HEK293T (cell line): ENCODE measurements around the gene KCNK18.
A peak's percentile ranks its signal among the peaks of the same experiment; 100 is the strongest.
"Not testable (repeated sequence)": the region's sequence is repeated elsewhere in the genome, so short reads cannot be mapped to it uniquely, and the experiment has no call there.

Experiments
- CTCF ChIA-PET: fragments of 350-600 bp; formaldehyde crosslinking; extraction: SDS; loops from one replicate; lab custom pipeline; 2021; ENCODE audit warnings: antibody characterized with exemption, inconsistent platforms; lab: Yijun Ruan, JAX
- POLR2A ChIA-PET: fragments of 350-600 bp; formaldehyde crosslinking; extraction: SDS; loops from one replicate; lab custom pipeline; 2020; ENCODE audit warnings: antibody characterized with exemption, inconsistent platforms; lab: Yijun Ruan, JAX
- DNase-seq: peaks from one replicate; pipeline ENCODE4 v3.0.0; 2012; ENCODE audit warnings: mixed read lengths; ENCODE audit errors: extremely low spot score
- ARNT ChIP-seq: fragments of 450-650 bp; IDR thresholded peaks from 2 replicates; pipeline ENCODE4 v1.6.1; 2017; ENCODE audit warnings: mild to moderate bottlenecking
- BHLHE40 ChIP-seq: fragments of 450-650 bp; IDR thresholded peaks from 2 replicates; pipeline ENCODE4 v1.6.1; 2016; ENCODE audit warnings: mild to moderate bottlenecking, moderate library complexity, borderline replicate concordance
- CTBP1 ChIP-seq: fragments of 450-650 bp; IDR thresholded peaks from 2 replicates; pipeline ENCODE4 v1.6.1; 2016; ENCODE audit warnings: borderline replicate concordance
- ELF4 ChIP-seq: fragments of 450-650 bp; IDR thresholded peaks from 2 replicates; pipeline ENCODE4 v1.6.1; 2017; ENCODE audit warnings: antibody characterized with exemption
- FOXA1 ChIP-seq: fragments of 450-650 bp; IDR thresholded peaks from 2 replicates; pipeline ENCODE4 v1.6.1; 2016; ENCODE audit warnings: mild to moderate bottlenecking
- FOXK2 ChIP-seq: fragments of 450-650 bp; IDR thresholded peaks from 2 replicates; pipeline ENCODE4 v1.6.1; 2016; ENCODE audit warnings: mild to moderate bottlenecking
- FOXM1 ChIP-seq: fragments of 450-650 bp; IDR thresholded peaks from 2 replicates; pipeline ENCODE4 v1.6.1; 2017; ENCODE audit warnings: mild to moderate bottlenecking, borderline replicate concordance
- HDGF ChIP-seq: fragments of 450-650 bp; IDR thresholded peaks from 2 replicates; pipeline ENCODE4 v1.6.1; 2017; ENCODE audit warnings: antibody characterized with exemption, borderline replicate concordance
- L3MBTL2 ChIP-seq: fragments of 450-650 bp; conservative IDR thresholded peaks from 2 replicates; pipeline ENCODE4 v1.6.1; 2016; ENCODE audit warnings: mild to moderate bottlenecking
- LEF1 ChIP-seq: fragments of 450-650 bp; IDR thresholded peaks from 2 replicates; pipeline ENCODE4 v1.6.1; 2017; ENCODE audit warnings: mild to moderate bottlenecking, borderline replicate concordance
- NFRKB ChIP-seq: fragments of 450-650 bp; IDR thresholded peaks from 2 replicates; pipeline ENCODE4 v1.6.1; 2016; ENCODE audit warnings: mild to moderate bottlenecking, moderate library complexity
- SP1 ChIP-seq: fragments of 450-650 bp; IDR thresholded peaks from 2 replicates; pipeline ENCODE4 v1.6.1; 2017
- SUZ12 ChIP-seq: fragments of 450-650 bp; IDR thresholded peaks from 2 replicates; pipeline ENCODE4 v1.6.1; 2016; ENCODE audit warnings: mild to moderate bottlenecking
- TARDBP ChIP-seq: fragments of 450-650 bp; IDR thresholded peaks from 2 replicates; pipeline ENCODE4 v1.6.1; 2016
- ZNF384 ChIP-seq: fragments of 450-650 bp; IDR thresholded peaks from 2 replicates; pipeline ENCODE4 v1.6.1; 2016
- TF ChIP-seq, protein P1 (sequence below): fragments of 450-650 bp; IDR thresholded peaks from 2 replicates; pipeline ENCODE4 v1.6.1; 2016

KCNK18 gene

DNA sequence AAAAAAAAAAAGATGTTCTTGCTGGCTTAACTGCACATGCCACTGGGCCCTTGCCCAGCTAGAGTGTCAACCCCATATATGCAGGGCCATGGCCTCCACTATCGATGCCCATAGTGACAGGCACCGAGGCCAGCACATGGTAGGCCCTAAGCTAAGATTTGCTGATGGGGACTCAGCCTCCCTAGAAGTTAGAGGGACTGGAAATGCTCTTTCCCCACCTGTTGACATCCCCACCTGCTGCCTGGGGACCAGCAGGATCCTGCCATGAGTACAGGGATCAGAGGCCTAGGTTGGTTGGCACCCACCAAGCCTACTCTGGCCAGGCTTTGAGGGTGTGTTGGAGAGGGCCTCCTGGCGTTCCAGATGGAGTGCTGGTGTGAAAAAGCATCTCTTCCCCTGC, 27.6 kb downstream of the KCNK18 start:
- POLR2A ChIA-PET: no interaction called here
- CTCF ChIA-PET: interaction anchor here (0.6 to 2.2 kb wide), 2 partner anchors 8 to 255 kb away, joined by 3 to 11 read pairs; no protein-coding TSS in a partner anchor
- no peak for DNase-seq
- TF ChIP-seq BHLHE40 (no peak), ELF4 (no peak), NFRKB (no peak), FOXA1 (no peak), HDGF (no peak), LEF1 (no peak)
- TF ChIP-seq, protein P1, sequence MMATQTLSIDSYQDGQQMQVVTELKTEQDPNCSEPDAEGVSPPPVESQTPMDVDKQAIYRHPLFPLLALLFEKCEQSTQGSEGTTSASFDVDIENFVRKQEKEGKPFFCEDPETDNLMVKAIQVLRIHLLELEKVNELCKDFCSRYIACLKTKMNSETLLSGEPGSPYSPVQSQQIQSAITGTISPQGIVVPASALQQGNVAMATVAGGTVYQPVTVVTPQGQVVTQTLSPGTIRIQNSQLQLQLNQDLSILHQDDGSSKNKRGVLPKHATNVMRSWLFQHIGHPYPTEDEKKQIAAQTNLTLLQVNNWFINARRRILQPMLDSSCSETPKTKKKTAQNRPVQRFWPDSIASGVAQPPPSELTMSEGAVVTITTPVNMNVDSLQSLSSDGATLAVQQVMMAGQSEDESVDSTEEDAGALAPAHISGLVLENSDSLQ: no peak

- TF ChIP-seq ELF4 (no peak), CTBP1 (no peak), ZNF384 (no peak), FOXK2 (no peak), HDGF (no peak), SP1 (no peak), TARDBP (no peak), FOXM1 (no peak), SUZ12 (no peak), LEF1 (no peak), ARNT (no peak), NFRKB (no peak), FOXA1 (no peak), L3MBTL2 (no peak), BHLHE40 (no peak)
- TF ChIP-seq, protein P1: no peak
- ChIA-PET CTCF (interaction anchor here (0.8 to 3.1 kb wide), 4 partner anchors 10 to 93 kb away, joined by 4 to 18 read pairs (median 8); no protein-coding TSS in a partner anchor), POLR2A (no interaction called here)
- DNase-seq: peak; percentile 75
Measured at GRCh38 chr10:117226813-117227451, 29.6 kb downstream of the KCNK18 start.

DNA sequence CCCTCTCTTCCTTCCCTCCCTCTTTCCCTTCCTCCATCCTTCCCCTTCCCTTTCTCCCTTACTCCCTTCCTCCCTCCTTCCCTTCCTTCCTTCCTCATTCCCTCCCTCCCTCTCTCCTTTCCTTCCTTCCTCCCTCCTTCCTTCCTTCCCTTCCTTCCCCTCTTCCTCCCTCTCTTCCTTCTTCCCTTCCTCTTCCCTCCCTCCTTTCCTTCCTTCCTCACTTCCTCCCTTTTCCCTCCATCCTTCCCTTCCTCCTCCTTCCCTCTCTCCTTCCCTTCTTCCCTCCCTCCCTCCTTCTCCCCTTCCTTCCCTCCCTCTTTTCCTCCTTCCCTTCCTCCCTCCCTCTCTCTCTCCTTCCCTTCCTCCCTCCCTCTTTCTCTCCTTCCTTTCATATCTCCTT, 30.9 kb downstream of the KCNK18 start:
- ChIA-PET POLR2A (no interaction called here), CTCF (interaction anchor here (3.1 kb wide), 1 partner anchor 91 kb away, joined by 18 read pairs; no protein-coding TSS in a partner anchor)
- DNase-seq: no peak
- TF ChIP-seq HDGF (no peak), LEF1 (no peak), SP1 (no peak), BHLHE40 (no peak), CTBP1 (no peak), TARDBP (no peak)
- TF ChIP-seq, protein P1: no peak

- POLR2A ChIA-PET, DNase-seq: not testable (repeated sequence)
- CTCF ChIA-PET: interaction anchor here (0.7 to 1.1 kb wide), 2 partner anchors 14 to 268 kb away, joined by 3 to 4 read pairs; no protein-coding TSS in a partner anchor
Measured at GRCh38 chr10:117230107-117230506, 32.8 kb downstream of the KCNK18 start.

DNA sequence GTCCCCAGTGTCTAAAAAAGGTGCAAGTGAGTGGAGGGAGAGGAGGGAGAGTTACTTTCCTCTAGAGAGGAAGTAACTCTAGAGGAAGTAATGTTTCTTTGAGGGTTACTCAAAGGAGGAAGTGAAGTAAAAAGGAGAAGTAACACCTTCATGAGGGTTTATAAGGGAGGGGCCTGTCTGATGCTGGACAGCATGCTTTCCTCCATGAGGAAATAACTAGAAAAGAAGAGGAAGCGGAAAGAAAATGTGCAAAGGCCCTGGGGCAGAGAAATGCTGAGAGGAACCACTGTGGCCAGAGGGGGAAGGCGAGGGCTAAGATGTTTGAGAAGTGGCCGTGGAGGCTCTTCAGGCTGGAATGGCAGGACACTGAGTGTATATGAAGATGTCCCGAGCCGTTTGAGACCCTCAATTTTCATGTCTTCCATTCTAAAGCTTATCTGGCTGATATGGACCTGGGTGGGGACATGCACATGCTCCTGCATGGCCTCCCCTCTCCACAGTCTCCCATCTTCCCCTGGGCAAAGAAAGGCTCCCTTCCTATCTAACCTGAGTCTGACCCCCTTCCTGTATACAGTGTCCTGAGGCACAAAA, 40.2 kb downstream of the KCNK18 start:
- no peak for TF ChIP-seq SUZ12
- no peak for TF ChIP-seq BHLHE40
- TF ChIP-seq, protein P1: no peak
- TF ChIP-seq FOXK2: no peak
- TF ChIP-seq L3MBTL2: no peak
- TF ChIP-seq TARDBP: no peak
- no peak for TF ChIP-seq FOXA1
- TF ChIP-seq HDGF: no peak
- no peak for TF ChIP-seq ZNF384
- no peak for TF ChIP-seq LEF1
- TF ChIP-seq ARNT: no peak
- TF ChIP-seq ELF4: no peak
- no peak for DNase-seq
- ChIA-PET POLR2A (no interaction called here), CTCF (no interaction called here)

DNA sequence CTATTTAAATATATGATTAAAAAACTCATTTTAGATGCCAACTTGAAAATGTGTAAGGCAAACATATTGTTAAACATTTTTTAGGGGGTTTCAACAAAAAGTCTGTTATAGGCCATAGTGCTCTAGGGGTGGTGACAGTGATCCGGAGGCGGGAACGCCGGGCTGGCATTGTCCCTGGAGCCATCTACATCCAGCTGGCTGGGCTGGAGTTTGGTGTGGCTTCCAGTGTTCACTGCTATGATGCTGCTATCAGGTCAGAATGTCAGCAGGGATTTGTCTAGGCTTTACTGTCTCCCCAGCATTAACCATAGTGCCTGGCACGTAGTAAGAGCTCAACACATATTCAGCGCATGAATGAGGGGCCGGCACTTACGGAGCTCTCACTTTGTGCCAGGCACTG, 41.8 kb downstream of the KCNK18 start:
- TF ChIP-seq BHLHE40 (no peak), LEF1 (no peak), FOXM1 (no peak), FOXA1 (no peak), NFRKB (no peak), ARNT (no peak), ZNF384 (no peak), ELF4 (no peak), FOXK2 (no peak), CTBP1 (no peak)
- TF ChIP-seq, protein P1: no peak
- ChIA-PET POLR2A (no interaction called here), CTCF (interaction anchor here (0.7 kb wide), 1 partner anchor 204 kb away, joined by 4 read pairs; no protein-coding TSS in a partner anchor)
- no peak for DNase-seq
